Activated CD4-positive, alpha-beta T cell treated with anti-CD3 and anti-CD28 coated beads, Interleukin-2, amount 50 U/mL, for 16 hours (primary cell): Measurements from ENCODE around the gene PCGF6.
"Not testable (repeated sequence)": the region's sequence is repeated elsewhere in the genome, so short reads cannot be mapped to it uniquely, and the experiment has no call there.

ENCODE experiments used
- DNase-seq: peaks from one replicate; pipeline ENCODE4 v3.0.0-alpha.2; 2020

PCGF6 gene

DNA sequence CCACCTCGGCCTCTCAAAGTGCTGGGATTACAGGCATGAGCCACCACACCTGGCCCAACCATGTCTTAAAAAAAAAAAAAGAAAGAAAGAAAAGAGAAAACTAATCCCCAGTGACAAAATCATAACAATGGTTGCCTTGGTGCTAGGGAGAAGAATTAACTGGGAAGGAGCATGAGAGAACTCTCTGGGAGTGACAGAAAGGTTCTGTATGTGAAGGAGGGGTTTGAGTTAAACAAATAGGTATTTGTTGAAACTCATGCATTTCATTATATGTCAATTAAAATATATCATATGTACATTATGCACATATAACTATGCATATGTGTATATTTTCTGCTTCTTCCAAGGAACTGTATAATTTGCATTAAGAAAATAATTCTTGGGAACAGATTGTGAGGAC, 40.7 kb downstream of the PCGF6 start:
- no peak for DNase-seq

DNA sequence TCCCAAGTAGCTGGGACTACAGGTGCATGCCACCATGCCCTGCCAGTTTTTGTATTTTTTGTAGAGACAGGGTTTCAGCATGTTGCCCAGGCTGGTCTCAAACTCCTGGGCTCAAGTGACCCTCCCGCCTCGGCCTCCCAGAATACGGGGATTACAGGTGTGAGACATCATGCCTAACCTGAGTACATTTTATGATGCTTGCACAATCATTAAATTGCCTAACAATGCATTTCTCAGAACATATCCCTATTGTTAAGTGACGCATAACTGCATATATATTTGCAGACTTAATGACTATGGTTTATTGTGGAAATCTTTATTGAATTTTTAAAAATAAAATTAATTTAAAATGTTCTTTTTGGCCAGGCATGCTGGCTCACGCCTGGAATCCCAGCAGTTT, 43.3 kb downstream of the PCGF6 start:
- DNase-seq = no peak

DNA sequence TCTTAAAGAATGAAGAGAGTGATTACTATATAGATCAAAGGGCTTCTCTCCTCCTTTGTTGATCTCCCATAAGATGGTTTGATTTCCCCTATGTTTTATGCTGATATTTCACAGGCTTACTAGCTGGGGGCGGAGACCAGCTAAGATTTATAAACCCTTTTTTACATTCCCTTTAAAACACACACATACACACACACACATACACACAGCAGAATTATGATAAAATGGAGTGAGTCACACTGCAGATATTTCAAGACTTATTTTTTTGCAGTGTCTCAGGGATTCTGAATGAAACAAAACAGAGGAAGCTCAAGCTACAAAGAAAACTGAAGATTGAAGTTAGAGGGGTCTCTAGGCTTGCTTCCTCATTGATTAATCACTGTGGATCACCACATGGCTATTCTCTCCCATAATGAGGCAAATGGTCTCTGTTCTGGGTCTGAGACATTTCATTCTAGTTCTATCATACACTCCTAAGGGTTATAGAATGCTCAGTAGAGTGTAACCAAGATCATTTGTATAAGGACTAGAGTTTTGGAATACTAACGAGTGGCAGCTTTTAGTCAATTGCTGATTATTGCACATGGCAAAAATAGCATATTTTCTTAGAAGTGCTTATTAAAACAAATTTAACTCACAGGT, 55.4 kb downstream of the PCGF6 start:
- no peak for DNase-seq

DNA sequence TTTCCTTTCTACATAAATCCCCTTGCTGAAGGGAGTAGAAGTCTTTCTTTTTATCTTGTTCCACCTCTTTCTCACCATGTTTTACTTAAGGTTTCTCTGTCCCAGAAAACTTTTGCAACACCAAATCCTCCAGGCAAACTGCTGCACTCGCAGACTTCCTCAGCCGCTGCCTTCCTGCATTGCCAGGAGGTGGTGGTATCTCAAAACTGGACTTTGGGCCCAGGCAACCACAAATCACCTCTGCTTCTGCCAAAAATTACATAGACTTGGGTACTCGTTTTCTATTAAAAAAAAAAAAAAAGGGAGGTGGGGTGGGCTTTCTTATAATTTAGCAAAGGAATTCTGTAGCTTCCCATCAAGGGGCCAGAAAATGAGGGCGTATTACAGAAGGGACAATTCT, 59.4 kb downstream of the PCGF6 start:
- DNase-seq = no peak

DNA sequence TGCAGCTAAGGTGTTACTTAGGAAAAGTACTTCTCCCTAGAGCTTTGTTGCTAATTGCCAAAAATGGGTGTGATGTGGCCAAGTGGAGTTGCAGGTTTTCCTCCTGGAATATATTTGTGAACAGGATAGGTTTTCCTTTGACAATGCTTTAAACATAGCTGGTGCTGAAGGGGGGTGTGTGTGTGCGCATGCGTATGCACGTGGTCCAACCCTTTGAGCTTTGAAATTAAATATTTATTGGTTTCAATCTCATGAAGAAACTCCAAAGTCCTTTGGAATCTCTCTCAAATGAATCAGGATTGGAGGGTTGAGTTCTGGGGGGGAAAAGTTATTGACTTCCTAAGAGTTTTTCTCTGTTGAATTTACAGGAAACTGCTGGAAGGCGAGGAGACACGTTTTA, 62.9 kb downstream of the PCGF6 start:
- DNase-seq = no peak

DNA sequence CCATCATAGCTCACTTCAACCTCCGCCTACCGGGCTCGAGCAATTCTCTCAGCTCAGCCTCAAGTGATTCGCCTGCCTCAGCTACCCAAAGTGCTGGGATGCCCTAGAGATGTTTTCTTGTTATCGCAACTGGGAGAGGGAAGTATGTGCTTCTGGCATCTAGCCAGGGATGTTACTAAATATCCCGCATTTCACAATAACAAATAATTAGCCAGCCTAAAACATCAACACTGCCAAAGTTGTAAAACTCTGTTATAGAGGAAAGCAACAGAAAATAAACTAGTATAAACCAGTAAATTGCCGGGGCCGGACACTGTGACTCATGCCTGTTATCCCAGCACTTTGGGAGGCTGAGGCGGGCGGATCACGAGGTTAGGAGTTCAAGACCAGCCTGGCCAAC, 66.8 kb downstream of the PCGF6 start:
- DNase-seq = no peak

DNA sequence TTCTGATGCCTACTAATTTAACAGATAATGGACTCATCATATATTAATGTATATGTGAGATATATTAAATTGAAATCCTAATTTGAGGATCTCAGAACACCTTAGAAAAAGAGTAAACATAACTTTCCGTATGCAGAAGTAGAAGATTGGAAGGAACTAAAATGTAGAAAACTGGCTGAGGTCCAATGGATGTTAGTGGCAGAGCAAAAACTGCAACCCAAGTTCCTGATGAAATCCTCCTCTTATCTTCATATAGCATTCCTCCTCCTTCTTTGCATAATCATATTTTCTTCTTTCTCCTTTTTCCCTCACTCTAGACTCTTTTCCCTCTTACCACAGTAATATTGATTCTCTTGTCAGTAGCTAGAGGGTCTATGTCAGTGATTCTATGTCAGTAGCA, 68.0 kb downstream of the PCGF6 start:
- no peak for DNase-seq

DNA sequence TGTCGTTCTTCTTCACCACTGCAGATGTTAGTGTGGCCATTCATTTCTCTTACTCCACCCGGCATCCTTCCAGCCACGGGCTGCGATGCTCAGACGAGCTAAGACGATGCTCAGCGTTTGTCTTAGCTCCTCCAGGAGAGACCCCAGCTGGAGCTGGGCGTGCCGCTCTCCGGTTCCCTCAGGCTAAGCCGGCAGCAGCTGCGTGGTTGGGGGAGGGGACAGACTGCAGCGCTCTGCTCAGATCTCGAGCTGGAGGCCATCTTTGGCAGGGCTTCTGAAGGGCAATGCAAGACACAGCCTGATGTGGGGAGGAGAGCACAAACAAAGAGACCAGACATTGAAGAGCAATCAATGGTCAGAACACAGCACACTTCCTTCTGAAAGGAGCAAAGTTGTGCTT, 69.2 kb downstream of the PCGF6 start:
- no peak for DNase-seq

DNA sequence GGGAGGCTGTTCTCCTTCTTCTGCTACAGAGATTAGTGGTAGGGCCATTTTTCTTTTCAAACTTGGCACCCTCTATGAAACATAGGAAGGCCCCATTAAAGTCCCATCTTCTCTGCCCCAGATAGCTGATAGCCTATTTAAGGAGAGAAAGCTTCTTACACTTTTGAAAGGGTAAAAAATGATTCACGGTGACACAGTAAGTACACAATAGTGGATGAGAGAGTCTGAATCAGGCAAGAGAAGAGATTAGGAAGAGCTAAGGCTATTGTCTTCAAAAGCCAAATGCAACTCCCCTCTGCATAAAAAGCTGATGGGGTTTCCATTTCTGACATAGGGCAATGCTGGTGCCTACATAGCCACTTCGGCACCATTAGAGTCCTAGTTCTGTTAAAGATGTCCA, 70.4 kb downstream of the PCGF6 start:
- DNase-seq = no peak

DNA sequence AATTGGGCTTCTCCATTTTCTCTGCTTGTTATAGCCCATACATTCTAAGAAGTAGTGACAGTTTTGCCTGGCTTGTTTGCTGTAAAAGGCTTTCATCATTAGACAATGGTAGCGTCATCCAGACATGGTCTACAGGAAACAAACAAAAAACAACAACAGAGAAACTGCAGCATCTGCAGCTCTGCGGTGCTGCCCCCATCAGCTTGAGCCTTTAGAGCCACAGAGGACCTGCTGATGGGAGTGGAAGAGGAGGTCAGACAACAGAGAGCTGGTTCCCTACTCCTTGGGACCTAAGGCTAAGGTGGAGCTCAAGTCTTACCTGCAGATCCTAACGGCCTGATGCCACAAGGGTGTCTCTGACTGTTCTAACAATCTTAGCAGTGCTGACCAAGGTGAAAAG, 70.9 kb downstream of the PCGF6 start:
- DNase-seq = no peak

DNA sequence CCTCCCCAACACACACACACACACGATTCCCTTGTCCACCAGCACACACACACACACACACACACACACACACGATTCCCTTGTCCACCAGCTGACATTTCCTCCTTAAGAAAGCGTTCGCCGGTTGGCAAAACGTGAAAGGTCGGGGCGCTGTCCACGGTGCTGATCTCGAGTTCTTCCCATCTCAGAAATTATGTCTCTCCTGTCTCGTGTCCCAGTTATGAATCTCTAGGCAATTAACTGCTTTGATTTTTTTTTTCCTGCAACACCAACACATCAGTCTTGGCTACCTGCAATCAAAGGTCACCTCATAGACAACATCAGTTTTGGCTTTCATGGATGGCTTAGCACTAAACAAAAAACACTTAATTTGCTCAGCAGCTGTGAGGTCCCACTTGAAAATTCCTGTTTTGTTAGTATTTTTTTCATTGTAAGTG, 72.1 kb downstream of the PCGF6 start:
- DNase-seq = peak; percentile 33

DNA sequence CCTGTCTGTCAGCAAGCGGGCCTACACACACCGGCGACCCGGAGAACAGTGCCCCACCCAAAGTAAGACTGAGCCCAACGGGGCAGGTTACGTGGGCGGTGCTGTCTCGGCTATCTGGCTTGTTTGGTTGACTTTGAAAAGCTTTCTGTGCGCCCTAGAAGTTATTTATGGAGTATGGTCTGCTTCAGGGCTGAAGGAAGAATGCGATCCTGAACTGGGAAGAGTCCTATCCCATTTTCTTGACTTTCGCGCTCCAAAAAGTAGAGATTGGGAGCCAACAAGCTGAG, 72.5 kb downstream of the PCGF6 start:
- no peak for DNase-seq

DNA sequence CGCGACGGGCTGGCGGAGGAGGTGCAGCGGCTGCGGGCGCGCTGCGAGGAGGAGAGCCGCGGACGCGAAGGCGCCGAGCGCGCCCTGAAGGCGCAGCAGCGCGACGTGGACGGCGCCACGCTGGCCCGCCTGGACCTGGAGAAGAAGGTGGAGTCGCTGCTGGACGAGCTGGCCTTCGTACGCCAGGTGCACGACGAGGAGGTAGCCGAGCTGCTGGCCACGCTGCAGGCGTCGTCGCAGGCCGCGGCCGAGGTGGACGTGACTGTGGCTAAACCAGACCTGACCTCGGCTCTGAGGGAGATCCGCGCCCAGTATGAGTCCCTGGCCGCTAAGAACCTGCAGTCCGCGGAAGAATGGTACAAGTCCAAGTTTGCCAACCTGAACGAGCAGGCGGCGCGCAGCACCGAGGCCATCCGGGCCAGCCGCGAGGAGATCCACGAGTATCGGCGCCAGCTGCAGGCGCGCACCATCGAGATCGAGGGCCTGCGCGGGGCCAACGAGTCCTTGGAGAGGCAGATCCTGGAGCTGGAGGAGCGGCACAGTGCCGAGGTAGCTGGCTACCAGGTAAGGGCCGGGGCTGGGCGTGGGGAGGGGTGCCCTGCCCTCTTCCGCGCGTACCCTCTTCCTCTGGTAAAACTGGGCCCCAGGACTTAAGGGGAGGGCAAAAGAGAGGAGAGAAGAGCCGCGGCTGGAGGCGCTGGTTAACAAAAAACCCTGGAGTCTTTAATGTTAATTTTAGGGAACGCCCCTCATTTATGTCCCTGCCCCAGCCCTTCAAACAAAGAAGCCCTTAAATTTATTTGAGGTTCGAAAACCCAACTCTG, 73.0 kb downstream of the PCGF6 start:
- DNase-seq = no peak

DNA sequence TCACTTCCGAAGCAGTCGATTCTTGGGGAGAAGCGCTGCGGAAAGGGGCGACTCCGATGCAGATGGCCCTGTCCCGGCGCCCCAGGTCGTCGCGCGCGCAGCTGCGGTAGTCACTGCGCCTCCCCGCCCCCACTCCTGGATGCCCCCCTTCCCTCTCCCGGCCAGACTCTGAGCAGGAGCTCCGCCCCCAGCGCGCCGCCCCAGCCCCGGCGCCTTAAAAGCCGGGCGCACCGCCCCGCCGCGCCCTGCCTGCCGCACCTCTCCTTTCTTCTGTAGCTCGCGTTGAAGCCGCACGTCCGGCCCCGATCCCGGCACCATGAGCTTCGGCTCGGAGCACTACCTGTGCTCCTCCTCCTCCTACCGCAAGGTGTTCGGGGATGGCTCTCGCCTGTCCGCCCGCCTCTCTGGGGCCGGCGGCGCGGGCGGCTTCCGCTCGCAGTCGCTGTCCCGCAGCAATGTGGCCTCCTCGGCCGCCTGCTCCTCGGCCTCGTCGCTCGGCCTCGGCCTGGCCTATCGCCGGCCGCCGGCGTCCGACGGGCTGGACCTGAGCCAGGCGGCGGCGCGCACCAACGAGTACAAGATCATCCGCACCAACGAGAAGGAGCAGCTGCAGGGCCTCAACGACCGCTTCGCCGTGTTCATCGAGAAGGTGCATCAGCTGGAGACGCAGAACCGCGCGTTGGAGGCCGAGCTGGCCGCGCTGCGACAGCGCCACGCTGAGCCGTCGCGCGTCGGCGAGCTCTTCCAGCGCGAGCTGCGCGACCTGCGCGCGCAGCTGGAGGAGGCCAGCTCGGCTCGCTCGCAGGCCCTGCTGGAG, 73.8 kb downstream of the PCGF6 start, which contains the start of gene INA:
Gene INA, plus strand, starts transcription at position 243 of the 817 bp plus-strand sequence. Its CDS starts 74 bp downstream, at position 317.
- DNase-seq = peak; percentile 44

DNA sequence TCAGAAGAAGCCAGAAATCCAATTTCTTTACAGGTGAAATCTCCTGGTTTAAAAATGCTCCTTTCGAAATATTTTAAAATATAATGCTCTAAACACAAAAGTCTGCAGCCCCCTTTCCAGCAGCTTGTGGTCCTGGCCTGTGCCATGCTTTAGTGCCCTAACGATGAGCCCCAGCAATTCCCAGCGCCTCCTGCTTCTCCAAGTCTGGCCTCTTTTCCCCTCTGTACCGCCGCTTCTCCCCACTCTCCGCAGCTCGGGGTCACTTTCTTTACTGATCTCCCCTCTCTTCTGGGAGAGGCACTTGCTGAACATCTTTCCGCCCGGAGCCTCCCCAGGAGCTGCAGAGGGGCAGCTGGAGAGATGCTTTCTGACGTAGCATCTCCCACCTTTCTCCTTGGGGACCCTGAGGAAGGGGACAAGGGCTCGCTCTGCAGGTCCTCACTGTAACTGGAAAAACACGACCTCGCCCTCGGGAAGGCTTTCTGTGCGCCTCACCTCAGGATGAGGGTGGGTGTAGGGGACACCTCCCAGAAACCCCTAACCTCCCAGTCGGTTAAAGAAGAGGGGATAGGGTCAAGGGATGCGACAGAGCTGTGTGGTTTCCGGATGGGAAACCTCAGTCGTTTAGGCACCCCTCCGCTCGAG, 74.6 kb downstream of the PCGF6 start:
- DNase-seq = no peak

DNA sequence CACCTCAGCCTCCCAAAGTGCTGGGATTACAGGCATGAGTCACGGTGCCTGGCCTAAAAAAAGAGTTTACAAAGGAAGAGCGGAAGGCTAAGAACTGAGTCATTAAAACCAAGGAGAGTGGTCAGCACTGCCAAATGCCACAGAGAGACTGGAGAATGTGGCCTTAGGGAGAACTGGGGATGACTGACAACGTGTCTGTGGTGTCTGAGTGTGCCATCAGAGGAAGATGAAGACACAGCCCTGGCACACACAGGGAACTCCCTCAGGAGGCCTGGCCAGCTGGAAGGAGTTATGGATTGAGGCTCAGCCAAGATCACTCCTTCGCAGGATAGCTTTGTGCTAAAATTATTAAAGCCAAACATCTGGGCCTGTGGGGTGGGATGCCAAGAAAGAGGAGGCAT, 77.9 kb downstream of the PCGF6 start:
- no peak for DNase-seq

DNA sequence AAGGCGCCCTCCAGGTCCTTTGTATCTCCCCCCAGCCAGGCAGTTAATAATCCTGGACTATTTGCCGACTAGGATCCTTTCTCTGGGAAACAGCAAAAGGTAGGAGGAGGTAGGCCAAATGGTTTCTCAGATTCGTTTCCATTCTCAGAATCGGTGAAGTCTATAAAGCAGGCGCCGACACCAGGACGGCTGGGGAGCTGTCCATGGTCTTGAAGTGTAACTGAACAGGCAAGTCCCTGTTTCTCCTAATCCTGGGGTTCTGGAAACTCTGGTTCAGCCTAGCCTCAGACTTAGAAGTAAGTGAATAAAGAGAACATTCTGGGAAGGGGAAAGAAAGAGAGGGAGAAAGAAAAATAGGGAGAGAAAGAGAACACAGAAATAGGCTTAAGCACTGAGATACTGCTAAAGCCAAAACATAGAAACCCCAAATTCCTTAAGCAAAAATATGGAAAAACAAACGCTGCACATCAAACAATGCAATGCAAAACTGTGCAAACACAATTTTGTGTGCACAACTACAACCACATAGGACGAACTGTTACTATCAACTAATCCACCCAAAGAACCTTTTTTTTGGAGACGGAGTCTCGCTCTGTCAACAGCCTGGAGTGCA, 85.1 kb downstream of the PCGF6 start:
- peak; percentile 31 for DNase-seq

DNA sequence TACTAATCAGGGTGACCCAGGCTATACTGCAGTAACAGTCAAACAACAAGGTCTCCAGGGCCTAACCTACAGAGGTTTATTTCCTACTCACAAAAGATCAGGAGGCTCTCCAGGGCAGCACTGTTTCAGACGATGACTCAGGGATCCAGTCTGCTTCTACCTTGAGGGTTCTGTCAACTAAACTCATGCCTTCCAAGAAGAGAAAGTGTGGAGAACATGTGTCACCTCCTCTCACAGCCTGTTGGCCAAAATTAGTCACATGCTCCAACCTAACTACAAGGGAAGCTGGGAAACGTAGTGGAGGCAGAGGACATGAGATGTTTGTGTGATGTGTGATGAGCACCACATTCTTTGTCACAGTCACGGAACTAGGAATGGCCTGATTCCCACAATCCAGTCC, 88.7 kb downstream of the PCGF6 start:
- peak; percentile 16 for DNase-seq

DNA sequence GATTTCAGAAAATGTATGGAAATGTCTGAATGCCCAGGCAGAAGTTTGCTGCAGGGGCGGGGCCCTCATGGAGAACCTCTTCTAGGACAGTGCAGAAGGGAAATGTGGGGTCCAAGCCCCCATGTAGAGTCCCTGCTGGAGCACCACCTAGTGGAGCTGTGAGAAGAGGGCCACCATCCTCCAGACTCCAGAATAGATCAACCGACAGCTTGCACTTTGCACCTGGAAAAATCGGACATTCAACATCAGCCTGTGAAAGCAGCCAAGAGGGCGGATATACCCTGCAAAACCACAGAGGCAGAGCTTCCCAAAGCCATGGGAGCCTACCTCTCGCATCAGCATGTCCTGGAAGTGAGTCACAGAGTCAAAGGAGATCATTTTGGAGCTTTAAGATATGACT, 91.0 kb downstream of the PCGF6 start:
- DNase-seq = no peak

DNA sequence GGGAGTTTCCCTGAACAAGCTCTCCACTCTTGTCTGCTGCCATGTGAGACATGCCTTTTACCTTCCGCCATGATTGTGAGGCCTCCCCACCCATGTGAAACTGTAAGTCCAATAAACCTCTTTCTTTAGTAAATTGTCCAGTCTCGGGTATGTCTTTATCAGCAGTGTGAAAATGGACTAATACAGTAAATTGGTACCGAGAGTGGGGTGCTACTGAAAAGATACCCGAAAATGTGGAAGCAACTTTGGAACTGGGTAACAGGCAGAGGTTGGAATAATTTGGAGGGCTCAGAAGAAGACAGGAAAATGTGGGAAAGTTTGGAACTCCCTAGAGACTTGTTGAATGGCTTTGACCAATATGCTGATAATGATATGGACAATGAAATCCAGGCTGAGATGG, 92.0 kb downstream of the PCGF6 start:
- not testable (repeated sequence) for DNase-seq

DNA sequence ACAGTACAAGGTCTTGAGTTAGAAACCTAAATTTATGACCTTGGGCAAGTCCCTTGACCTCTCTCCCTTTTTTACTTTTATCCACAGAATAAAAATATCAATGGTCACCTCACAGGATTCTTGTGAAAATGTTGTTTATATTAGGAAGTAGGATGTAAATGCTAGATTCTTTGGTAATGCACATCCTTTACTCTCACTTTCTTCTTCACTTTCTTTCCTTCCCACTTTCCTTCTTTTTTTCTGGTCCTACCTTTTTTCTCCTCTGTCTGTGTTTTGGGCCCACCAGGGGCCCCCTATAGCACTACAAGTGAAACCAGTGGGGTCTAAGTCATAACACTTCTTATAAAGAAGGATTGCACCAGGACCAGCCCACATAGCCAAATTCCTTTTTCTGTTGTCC, 93.1 kb downstream of the PCGF6 start:
- DNase-seq = no peak

DNA sequence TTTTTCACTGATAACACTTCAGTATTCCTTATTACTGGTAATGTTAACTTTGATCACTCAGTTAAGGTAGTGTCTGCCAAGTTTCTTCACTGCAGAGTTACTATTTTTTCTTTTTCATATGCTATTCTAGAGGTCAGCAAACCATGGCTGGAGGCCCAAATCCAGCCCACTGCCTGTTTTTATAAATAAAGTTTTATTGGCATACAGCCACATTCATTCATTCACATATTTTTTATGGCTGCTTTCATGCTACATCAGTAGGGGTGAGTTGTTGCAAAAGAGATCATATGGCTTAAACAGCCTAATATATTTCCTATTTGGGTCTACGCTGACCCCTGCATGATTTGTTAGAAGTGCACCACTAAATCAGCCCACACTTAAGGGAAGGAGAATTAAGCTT, 94.3 kb downstream of the PCGF6 start:
- DNase-seq = no peak
